IMR-90 (cell line): ENCODE results near the gene TRAPPC8. TPM values are rescaled to one million over a fixed set of nuclear protein-coding genes. Genes with fewer than 3 reads are reported as not detected.

ENCODE experiments used
- ATAC-seq: fragments of 200-7000 bp; cut with Tn5 transposase; 2 replicates; pipeline ENCODE4 v1.9.1; 2020; ENCODE audit warnings: low read depth, mild to moderate bottlenecking, moderate library complexity
- BruUV-seq: library from RNA; stranded (reverse); fragments of 400-500 nt; replicated peaks from 2 replicates; lab custom pipeline; 2021; lab: Mats Ljungman, UMichigan
- CTCF ChIA-PET: fragments of 300-600 bp; formaldehyde crosslinking; extraction: SDS; loops from one replicate; lab custom pipeline; 2021; ENCODE audit warnings: antibody characterized with exemption; lab: Yijun Ruan, JAX
- POLR2A ChIA-PET: fragments of 300-600 bp; sonication (Branson Sonifier 250); formaldehyde crosslinking; loops from one replicate; lab custom pipeline; 2022; ENCODE audit warnings: antibody characterized with exemption; ENCODE audit not compliant: unreplicated experiment; lab: Charles Lee
- DNase-seq: peaks from one replicate; pipeline ENCODE4 v3.0.0; 2013
- H2AFZ ChIP-seq: replicated peaks from 2 replicates; pipeline ENCODE3; 2013; ENCODE audit warnings: low read length, mild to moderate bottlenecking; ENCODE audit not compliant: poor library complexity
- H2AK5ac ChIP-seq: 2 replicates; pipeline ENCODE4 v1.6.1; 2013; ENCODE audit warnings: low read depth, low read length, inconsistent platforms
- H2AK9ac ChIP-seq: replicated peaks from 2 replicates; pipeline ENCODE3; 2013; ENCODE audit warnings: mild to moderate bottlenecking, low read depth, low read length, moderate library complexity; ENCODE audit not compliant: poor library complexity
- H2BK120ac ChIP-seq: 2 replicates; pipeline ENCODE4 v1.6.1; 2013; ENCODE audit warnings: low read depth, low read length, inconsistent platforms
- H2BK15ac ChIP-seq: 3 replicates; pipeline ENCODE4 v1.6.1; 2013; ENCODE audit warnings: low read depth, low read length, inconsistent platforms
- H2BK20ac ChIP-seq: 2 replicates; pipeline ENCODE4 v1.6.1; 2013; ENCODE audit warnings: low read depth, mild to moderate bottlenecking, inconsistent platforms, low read length, moderate library complexity
- H2BK5ac ChIP-seq: 2 replicates; pipeline ENCODE4 v1.6.1; 2013; ENCODE audit warnings: mild to moderate bottlenecking, low read depth, low read length, inconsistent platforms; ENCODE audit not compliant: poor library complexity, severe bottlenecking
- H3K14ac ChIP-seq: replicated peaks from 2 replicates; pipeline ENCODE4 v1.6.1; 2013; ENCODE audit warnings: low read depth, low read length, inconsistent platforms
- H3K18ac ChIP-seq: 2 replicates; pipeline ENCODE4 v1.6.1; 2013; ENCODE audit warnings: low read depth, low read length, control low read depth
- H3K23ac ChIP-seq: 2 replicates; pipeline ENCODE4 v1.6.1; 2013; ENCODE audit warnings: low read depth, low read length, inconsistent platforms
- H3K27ac ChIP-seq: 2 replicates; pipeline ENCODE4 v1.5.1; 2013; ENCODE audit warnings: mild to moderate bottlenecking, control low read depth, low read length; ENCODE audit not compliant: insufficient read depth
- H3K27me3 ChIP-seq: 2 replicates; pipeline ENCODE4 v1.6.1; 2013; ENCODE audit warnings: low read length; ENCODE audit not compliant: control insufficient read depth, insufficient read depth
- H3K36me3 ChIP-seq: 2 replicates; pipeline ENCODE4 v1.6.1; 2013; ENCODE audit warnings: low read length, mixed read lengths; ENCODE audit not compliant: control insufficient read depth, insufficient read depth
- H3K4ac ChIP-seq: 2 replicates; pipeline ENCODE4 v1.6.1; 2013; ENCODE audit warnings: low read depth, low read length, inconsistent platforms
- H3K4me1 ChIP-seq: 2 replicates; pipeline ENCODE4 v1.6.1; 2013; ENCODE audit warnings: low read length, mixed read lengths; ENCODE audit not compliant: control insufficient read depth, insufficient read depth
- H3K4me2 ChIP-seq: 2 replicates; pipeline ENCODE4 v1.6.1; 2013; ENCODE audit warnings: low read depth, mild to moderate bottlenecking, control low read depth, low read length, moderate library complexity
- H3K4me3 ChIP-seq: 2 replicates; pipeline ENCODE4 v1.5.1; 2013; ENCODE audit warnings: low read depth, mild to moderate bottlenecking, control low read depth, low read length, moderate library complexity; ENCODE audit not compliant: insufficient read depth
- H3K56ac ChIP-seq: 2 replicates; pipeline ENCODE4 v1.6.1; 2013; ENCODE audit warnings: low read length, inconsistent platforms; ENCODE audit not compliant: insufficient read depth; ENCODE audit errors: extremely low read depth
- H3K79me1 ChIP-seq, 2 experiments: 2 replicates each; pipeline ENCODE4 v1.6.1; 2013; ENCODE audit warnings: low read length in 2 of 2, inconsistent platforms in 1 of 2, low read depth in 1 of 2
- H3K9ac ChIP-seq: 2 replicates; pipeline ENCODE4 v1.6.1; 2013; ENCODE audit warnings: low read depth, low read length, control low read depth
- H3K9me1 ChIP-seq: 2 replicates; pipeline ENCODE4 v1.6.1; 2013; ENCODE audit warnings: low read length, inconsistent platforms; ENCODE audit not compliant: insufficient read depth
- H3K9me3 ChIP-seq: 2 replicates; pipeline ENCODE4 v1.6.1; 2013; ENCODE audit warnings: low read length; ENCODE audit not compliant: control insufficient read depth, insufficient read depth
- H4K20me1 ChIP-seq: 2 replicates; pipeline ENCODE4 v1.6.1; 2013; ENCODE audit warnings: low read length, inconsistent platforms; ENCODE audit not compliant: insufficient read depth
- H4K5ac ChIP-seq: 2 replicates; pipeline ENCODE4 v1.6.1; 2013; ENCODE audit warnings: mild to moderate bottlenecking, low read depth, low read length, control low read depth
- H4K8ac ChIP-seq, 2 experiments: 2 replicates each; pipeline ENCODE4 v1.6.1; 2013; ENCODE audit warnings: low read depth in 2 of 2, low read length in 2 of 2, control low read depth in 1 of 2, inconsistent platforms in 1 of 2
- H4K91ac ChIP-seq: 2 replicates; pipeline ENCODE4 v1.6.1; 2013; ENCODE audit warnings: low read depth, low read length, inconsistent platforms; ENCODE audit not compliant: insufficient read depth
- CHD1 ChIP-seq: IDR thresholded peaks from 2 replicates; pipeline ENCODE4 v1.6.1; 2012; ENCODE audit warnings: low read depth, low read length, improper control_type of control experiment
- ELK1 ChIP-seq: fragments of 150-350 bp; IDR thresholded peaks from 2 replicates; pipeline ENCODE4 v1.6.1; 2016; ENCODE audit warnings: low read depth, mild to moderate bottlenecking, low read length, moderate library complexity, borderline replicate concordance
- FOS ChIP-seq: fragments of 150-350 bp; IDR thresholded peaks from 2 replicates; pipeline ENCODE4 v1.6.1; 2016; ENCODE audit warnings: low read depth, low read length
- MAFK ChIP-seq: IDR thresholded peaks from 2 replicates; pipeline ENCODE4 v1.6.1; 2012; ENCODE audit warnings: low read depth, low read length, improper control_type of control experiment
- NFE2L2 ChIP-seq: fragments of 150-350 bp; IDR thresholded peaks from 2 replicates; pipeline ENCODE4 v1.6.1; 2016; ENCODE audit warnings: low read depth, mild to moderate bottlenecking, low read length
- POLR2A ChIP-seq: IDR thresholded peaks from 2 replicates; pipeline ENCODE4 v1.6.1; 2012; ENCODE audit warnings: mild to moderate bottlenecking, low read depth, low read length
- RCOR1 ChIP-seq: IDR thresholded peaks from 2 replicates; pipeline ENCODE4 v1.6.1; 2012; ENCODE audit warnings: mild to moderate bottlenecking, low read length, improper control_type of control experiment; ENCODE audit not compliant: insufficient replicate concordance
- RFX5 ChIP-seq: IDR thresholded peaks from 2 replicates; pipeline ENCODE4 v1.8.0; 2012; ENCODE audit warnings: low read depth, mild to moderate bottlenecking, low read length, moderate library complexity
- WGBS, 2 experiments: methylation state at CpG; one replicate each; pipeline versions ENCODE4 v1.1.5 to v1.1.7; 2013; ENCODE audit warnings: missing lambda C conversion rate in 2 of 2; ENCODE audit not compliant: insufficient read length in 1 of 2; ENCODE audit errors: extremely low coverage in 2 of 2; 5-methylcytosine and 5-hydroxymethylcytosine counted together
- dilution Hi-C: fragments of 300-500 bp; cut with HindIII; formaldehyde crosslinking; loops from one replicate; pipeline ENCODE4 v1.14.3; 2018; ENCODE audit warnings: low sequenced_read_pairs; ENCODE audit not compliant: unreplicated experiment
- in situ Hi-C: fragments of 300-500 bp; cut with MboI; formaldehyde crosslinking; loops from 3 replicates; pipeline ENCODE4 v1.14.3; 2019; ENCODE audit warnings: low sequenced_read_pairs, inconsistent platforms, mixed read lengths
- intact Hi-C: fragments of 100-400 bp; cut with micrococcal nuclease; formaldehyde crosslinking; loops from 2 replicates; pipeline ENCODE4 v1.10.0; 2022
- polyA plus RNA-seq, 3 experiments: library from polyadenylated mRNA; depleted of rRNA; stranded (reverse); fragments of >200 nt; gene quantifications; 2 replicates each; pipeline ENCODE4 v1.2.3, GENCODE V29; 2012; ENCODE audit warnings: low replicate concordance in 1 of 3
- total RNA-seq: library from RNA; depleted of rRNA; stranded (reverse); fragments of >200 nt; gene quantifications from 2 replicates; pipeline ENCODE4 v1.2.3, GENCODE V29; 2012

The TRAPPC8 gene
- total and polyA plus RNA-seq, 2 of the 4 experiments (the other 2 are of a cell fraction), result 21.8 to 54.3 TPM

GRCh38 chr18:31983976-31984375 lies 41.0 kb upstream of the TRAPPC8 start:
- WGBS, 2 experiments, result 0% methylated on average over 1 of the region's 5 CpGs; no CpG with 5 or more reads in 1 of the 2 experiments
- ATAC-seq (no peak), DNase-seq (no peak)
- H3K79me1 ChIP-seq, result no peaks in the 10 kb centered on the region
- no peak overlapping the region for H3K4me2 ChIP-seq
- no peaks in the 10 kb centered on the region for H3K36me3 ChIP-seq
- H3K4me3 ChIP-seq, result no peak overlapping the region
- H3K14ac ChIP-seq, result no peak overlapping the region
- ChIA-PET POLR2A (no interaction called here), CTCF (no interaction called here)
- no peak overlapping the region for H2AK5ac ChIP-seq
- H3K9me1 ChIP-seq, result no peaks in the 10 kb centered on the region
- no peaks in the 10 kb centered on the region for H3K9me3 ChIP-seq
- BruUV-seq, result no TSS peak
- no peak overlapping the region for H3K4ac ChIP-seq
- no peak overlapping the region for H2BK5ac ChIP-seq
- H2BK120ac ChIP-seq, result no peak overlapping the region
- in situ Hi-C loops (no loop called here), dilution Hi-C loops (no loop called here), intact Hi-C loops (no loop called here)
- TF ChIP-seq CHD1 (no peak), RCOR1 (no peak), RFX5 (no peak), POLR2A (no peak), NFE2L2 (no peak), ELK1 (no peak), FOS (no peak), MAFK (no peak)
- no peak overlapping the region for H4K5ac ChIP-seq
- no peak overlapping the region for H3K18ac ChIP-seq
- H2BK20ac ChIP-seq, result no peak overlapping the region
- no peak overlapping the region for H2AK9ac ChIP-seq
- H3K27me3 ChIP-seq, result no peaks in the 10 kb centered on the region
- H4K91ac ChIP-seq, result no peak overlapping the region
- H3K23ac ChIP-seq, result no peak overlapping the region
- H3K56ac ChIP-seq, result no peak overlapping the region
- H3K9ac ChIP-seq, result no peak overlapping the region
- H4K8ac ChIP-seq, result no peak overlapping the region
- no peak overlapping the region for H2AFZ ChIP-seq
- H4K20me1 ChIP-seq, result no peaks in the 10 kb centered on the region
- H2BK15ac ChIP-seq, result no peak overlapping the region
- no peak overlapping the region for H3K27ac ChIP-seq
- H3K4me1 ChIP-seq, result no peaks in the 10 kb centered on the region
